Measurements from ENCODE around the gene POLD3.

POLD3 gene, protein sequence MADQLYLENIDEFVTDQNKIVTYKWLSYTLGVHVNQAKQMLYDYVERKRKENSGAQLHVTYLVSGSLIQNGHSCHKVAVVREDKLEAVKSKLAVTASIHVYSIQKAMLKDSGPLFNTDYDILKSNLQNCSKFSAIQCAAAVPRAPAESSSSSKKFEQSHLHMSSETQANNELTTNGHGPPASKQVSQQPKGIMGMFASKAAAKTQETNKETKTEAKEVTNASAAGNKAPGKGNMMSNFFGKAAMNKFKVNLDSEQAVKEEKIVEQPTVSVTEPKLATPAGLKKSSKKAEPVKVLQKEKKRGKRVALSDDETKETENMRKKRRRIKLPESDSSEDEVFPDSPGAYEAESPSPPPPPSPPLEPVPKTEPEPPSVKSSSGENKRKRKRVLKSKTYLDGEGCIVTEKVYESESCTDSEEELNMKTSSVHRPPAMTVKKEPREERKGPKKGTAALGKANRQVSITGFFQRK

GRCh38 chr11:74592441-74593362, at the start of gene POLD3:
Gene POLD3 (plus strand): TSS chr11:74592582. CDS start chr11:74592659, 77 bp downstream.
- DNase-seq = peak; percentile 90 to 93

GRCh38 chr11:74543991-74544390, 48.4 kb upstream of the POLD3 start:
- DNase-seq = peak in 1 of 2 experiments; percentile 34

- no peak for DNase-seq
Observed at GRCh38 chr11:74546752-74547151, 45.6 kb upstream of the POLD3 start.

- DNase-seq = no peak
Observed at GRCh38 chr11:74550991-74551753, 41.2 kb upstream of the POLD3 start.

GRCh38 chr11:74551754-74552145, 40.6 kb upstream of the POLD3 start:
- no peak for DNase-seq

DNA sequence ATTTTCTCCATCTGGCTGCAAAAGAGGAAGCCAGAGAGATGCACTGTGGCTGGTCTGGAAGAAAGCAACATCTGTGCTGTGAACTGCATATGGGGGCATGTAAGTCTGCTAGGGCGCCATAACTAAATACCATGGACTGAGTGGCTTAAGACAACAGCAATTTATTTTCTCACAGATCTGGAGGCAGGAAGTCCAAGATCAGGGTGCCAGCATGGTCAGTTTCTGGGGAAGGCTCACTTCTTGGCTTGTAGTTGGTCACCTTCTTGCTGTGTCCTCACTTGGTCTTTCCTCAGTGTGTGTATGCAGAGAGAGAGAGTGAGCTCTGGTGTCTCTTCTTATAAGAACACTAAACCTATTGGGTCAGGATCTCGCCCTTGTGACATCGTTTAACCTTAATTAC, 34.9 kb upstream of the POLD3 start:
- DNase-seq = no peak

- no peak for DNase-seq
Observed at GRCh38 chr11:74559110-74559933, 33.1 kb upstream of the POLD3 start.

- DNase-seq = no peak
Observed at GRCh38 chr11:74559934-74560309, 32.5 kb upstream of the POLD3 start.

GRCh38 chr11:74566146-74566960, 26.0 kb upstream of the POLD3 start:
- no peak for DNase-seq

GRCh38 chr11:74568028-74568427, 24.4 kb upstream of the POLD3 start:
- no peak for DNase-seq

- DNase-seq = peak; percentile 49 to 53
Observed at GRCh38 chr11:74570266-74571061, 21.9 kb upstream of the POLD3 start.

GRCh38 chr11:74571062-74571399, 21.4 kb upstream of the POLD3 start:
- no peak for DNase-seq

DNA sequence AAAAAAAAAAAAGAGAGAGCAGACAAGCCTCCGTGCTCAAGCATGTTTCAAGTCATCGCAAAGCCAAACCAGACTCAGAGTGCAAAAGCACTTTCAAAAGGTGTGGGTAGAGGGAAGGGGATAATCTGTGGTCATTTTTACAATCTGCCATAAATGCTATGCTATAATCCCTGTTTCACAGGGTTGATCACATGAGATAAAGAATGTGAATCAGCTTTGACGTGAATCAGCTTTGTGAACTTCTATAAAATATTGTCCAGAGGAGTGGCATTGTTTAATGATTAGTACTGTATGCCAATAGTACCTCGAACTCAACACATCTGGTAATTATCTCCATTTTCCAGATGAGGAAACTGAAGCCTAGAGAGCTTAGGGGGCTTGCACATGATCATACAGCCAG, 20.0 kb upstream of the POLD3 start:
- no peak for DNase-seq

DNA sequence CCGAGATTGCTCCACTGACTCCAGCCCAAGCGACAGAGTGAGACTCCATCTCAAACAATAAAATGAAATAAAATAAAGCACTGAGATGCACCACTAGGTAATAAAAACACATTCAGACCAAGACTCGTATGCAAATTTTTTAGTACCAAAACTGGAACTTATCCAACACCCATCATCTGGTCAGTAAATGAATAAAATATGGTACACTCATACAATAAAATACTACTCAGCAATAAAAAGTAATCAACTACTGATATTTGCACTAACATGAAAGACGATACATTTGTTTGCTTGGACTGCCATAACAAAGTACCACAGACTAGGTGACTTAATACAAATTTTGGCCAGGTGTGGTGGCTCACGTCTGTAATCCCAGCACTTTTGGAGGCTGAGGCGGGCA, 17.8 kb upstream of the POLD3 start:
- no peak for DNase-seq

GRCh38 chr11:74575999-74576398, 16.4 kb upstream of the POLD3 start:
- no peak for DNase-seq

DNA sequence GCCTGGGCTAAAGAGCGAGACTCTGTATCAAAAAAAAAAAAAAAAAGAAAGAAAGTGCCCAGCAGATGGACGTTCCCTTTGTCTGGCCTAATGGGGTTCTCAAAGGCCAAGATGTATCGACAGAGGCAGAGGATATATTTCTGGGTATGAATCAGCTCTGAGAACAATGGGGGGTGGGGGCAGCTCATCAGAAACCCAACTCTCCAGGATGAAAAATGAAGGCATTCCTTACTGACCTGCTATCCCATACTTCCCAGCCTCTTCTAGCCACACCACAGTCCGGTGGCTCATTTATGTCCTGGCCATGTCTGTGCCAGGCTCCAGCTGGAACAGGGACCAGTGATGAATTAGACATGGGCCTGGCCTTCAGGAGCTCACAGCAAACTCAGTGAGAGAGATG, 15.2 kb upstream of the POLD3 start:
- DNase-seq = no peak

DNA sequence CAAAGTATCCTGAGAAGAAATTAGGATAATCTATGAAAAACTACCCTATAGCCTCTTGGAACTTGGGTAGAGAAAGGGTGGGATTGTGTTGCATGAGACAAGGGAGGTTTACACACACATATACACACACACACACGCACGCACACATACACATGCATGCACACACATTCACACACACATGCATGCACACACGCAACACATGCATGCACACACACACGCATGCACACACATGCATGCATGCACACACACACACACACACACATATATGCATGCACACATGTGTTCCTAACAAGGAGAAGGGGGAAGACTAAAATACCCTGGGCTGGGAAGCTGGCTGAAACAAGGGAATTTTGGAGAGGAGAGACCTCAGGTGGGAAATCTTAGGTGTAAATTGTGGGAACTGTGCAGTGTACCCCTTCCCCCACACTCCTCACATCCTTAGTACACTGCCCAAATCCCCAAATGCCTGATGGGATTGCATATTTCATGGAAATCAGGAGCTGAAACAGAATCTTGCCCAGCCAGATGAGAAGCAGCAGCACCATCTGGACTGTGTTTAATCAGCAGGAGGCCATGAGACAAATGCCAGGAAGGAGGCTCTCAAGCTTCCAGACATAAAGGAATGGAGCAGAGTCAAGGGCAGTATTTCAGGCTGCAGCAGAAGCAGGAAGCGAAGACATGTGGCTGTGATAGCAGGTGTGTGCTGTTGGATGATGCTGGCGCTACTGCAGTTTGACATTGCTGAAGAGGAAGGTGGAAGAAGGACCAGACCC, 14.6 kb upstream of the POLD3 start:
- peak in 1 of 2 experiments; percentile 20 for DNase-seq

- DNase-seq = peak in 1 of 2 experiments; percentile 5
Observed at GRCh38 chr11:74579577-74580270, 12.7 kb upstream of the POLD3 start.
